Activated CD8-positive, alpha-beta memory T cell treated with anti-CD3 and anti-CD28 coated beads, Interleukin-2, amount 50 U/mL, for 4 hours (primary cell): ENCODE results near the gene LARP6.
"Not testable (repeated sequence)": the region's sequence is repeated elsewhere in the genome, so short reads cannot be mapped to it uniquely, and the experiment has no call there.

Experiments used
- DNase-seq: peaks from one replicate; pipeline ENCODE4 v3.0.0-alpha.2; 2020

LARP6 gene

GRCh38 chr15:70858614-70859321, 4.8 kb upstream of the LARP6 start:
- DNase-seq, result not testable (repeated sequence)

- no peak for DNase-seq
These were observed 3.8 kb upstream of the LARP6 start for GRCh38 chr15:70857562-70858285.

DNA sequence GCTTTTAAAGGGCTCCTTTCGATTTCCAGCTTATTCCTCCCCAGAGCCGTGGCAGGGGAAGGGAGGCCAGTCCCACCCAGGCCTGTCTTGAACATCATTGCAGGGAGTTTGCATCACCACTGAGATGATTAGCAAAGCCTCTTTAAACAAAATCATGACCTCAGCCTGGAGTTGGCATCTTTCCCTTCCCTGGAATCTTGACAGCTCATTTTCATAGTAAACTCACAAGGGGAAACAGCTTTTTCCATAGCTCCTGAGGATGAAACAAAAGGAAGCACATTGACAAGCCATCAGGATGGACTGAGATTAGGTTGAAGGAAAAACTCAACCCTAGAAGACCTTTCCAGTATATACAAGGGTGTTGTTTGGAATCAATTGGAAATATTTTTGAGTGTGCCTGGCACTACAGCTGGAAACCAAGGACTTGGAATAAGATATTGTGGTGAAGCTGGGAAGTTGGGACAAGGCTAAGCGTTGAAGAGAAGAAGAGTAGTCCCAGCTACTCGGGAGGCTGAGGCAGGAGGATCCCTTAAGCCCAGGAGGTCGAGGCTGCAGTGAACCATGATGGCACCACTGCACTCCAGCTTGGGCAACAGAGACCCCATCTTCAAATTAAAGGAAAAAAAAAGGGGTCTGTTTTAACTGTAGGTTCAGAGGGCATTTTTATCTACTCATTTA, 3.1 kb upstream of the LARP6 start:
- no peak for DNase-seq

DNA sequence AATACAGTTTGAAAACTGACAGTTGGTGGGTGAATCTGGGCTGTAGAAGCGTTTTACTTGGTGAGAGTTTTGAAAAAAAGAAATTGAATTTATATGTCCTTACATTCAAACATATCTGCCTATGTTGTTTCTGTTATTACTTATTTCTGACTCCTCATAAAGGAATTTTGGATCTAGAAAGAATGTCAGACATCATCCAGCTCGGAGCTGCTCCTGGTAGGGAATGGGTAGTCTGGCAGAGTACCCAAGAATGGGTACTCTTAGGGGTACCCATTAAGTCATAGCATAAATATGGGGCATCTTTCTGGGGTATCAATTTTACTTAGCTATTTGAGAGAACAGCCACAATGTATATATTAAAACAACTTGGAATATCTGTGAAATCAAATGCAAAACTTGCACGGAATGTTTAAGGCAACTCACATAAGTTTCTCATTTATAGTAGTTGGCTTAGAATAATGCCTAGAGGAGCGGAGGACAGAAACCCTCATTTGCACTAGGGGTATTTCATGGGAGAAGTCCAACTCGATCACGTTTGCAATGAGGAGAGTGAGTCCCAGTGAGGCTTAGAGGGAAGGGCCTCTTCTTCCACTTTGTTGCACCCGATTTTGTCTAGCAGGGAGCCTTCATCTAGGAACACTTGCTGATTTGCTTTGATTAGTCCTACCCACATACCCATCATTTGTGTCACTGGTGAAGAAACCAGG, 2.4 kb upstream of the LARP6 start:
- no peak for DNase-seq

- no peak for DNase-seq
These were observed 1.8 kb upstream of the LARP6 start for GRCh38 chr15:70855764-70856163.

- DNase-seq, result no peak
These were observed 664 bp upstream of the LARP6 start for GRCh38 chr15:70854666-70854976.

DNA sequence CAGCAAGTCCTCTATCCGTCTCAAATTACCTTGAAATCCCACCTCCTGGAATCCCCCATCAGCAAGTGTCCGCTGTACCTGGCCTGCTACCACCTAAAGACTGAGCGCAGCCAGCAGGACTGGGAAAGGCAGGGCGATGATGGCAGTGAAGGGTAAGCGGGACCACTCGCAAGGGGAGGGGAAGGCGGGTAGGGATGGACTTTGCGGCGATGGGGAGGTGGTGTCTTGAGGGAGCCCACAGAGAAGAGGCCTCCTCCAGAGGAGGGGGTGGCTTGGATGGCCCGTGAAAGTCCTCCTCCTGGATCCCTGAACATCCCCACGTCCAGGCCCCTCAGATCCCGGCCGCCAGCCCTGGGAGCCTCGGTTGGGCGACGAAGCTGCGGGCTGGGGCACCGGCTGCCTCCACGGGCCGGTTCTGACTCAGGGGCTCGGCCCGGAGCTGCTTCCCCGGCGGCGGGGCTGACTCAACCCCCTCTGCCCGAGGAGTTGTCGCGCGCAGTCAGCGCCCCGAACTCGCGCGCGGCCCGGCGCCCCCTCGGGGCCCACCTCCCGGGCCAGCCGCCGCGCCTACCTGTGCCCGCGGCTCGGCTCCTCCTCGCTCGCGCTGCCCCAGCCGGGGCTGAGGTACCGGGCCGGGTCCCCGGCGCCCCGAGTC, 512 bp downstream of the LARP6 start:
- DNase-seq, result peak; percentile 22

- no peak for DNase-seq
These were observed 1.2 kb downstream of the LARP6 start for GRCh38 chr15:70852501-70853317.

GRCh38 chr15:70851889-70852288, 2.1 kb downstream of the LARP6 start:
- DNase-seq, result no peak

- no peak for DNase-seq
These were observed 8.2 kb downstream of the LARP6 start for GRCh38 chr15:70845602-70846360.

DNA sequence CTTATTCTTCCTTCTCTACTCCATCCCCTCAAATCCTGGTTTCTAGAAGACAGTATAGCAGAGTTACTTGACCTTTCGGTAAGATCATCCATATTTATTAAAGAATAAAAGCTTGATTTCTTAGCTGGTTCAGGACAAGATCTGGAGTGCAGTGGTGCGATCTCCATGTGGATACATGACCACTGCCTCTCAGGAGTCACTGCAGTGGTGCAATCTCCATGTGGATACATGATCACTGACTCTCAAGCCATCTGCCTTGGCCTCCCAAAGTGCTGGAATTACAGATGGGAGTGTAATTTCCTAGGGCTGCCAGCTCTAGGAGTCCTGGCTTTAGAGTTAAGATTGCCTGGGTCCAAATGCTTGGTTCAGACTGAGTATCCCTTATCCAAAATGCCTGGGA, 16.5 kb downstream of the LARP6 start:
- no peak for DNase-seq

GRCh38 chr15:70835841-70836240, 18.1 kb downstream of the LARP6 start:
- no peak for DNase-seq

DNA sequence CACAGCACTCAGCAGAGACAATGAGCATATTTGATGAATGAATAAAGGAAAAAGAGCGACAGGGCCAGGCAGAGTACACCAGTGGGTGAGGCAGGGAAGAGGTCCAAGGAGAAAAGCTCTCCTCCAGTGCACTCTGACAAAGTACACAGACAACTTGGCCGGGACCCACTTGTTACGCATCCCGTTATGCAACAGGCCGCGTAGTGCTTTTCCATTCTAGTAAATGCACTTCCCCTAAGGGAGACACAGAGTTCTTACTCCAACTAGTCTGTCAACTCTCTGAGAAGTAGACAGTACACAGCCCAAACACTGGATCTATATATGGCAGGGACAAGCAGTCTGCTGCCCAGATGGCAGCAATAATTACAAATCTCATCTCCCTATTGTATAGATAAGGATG, 18.5 kb downstream of the LARP6 start:
- DNase-seq, result no peak

GRCh38 chr15:70834999-70835398, 19.0 kb downstream of the LARP6 start:
- no peak for DNase-seq

- DNase-seq, result no peak
These were observed 19.8 kb downstream of the LARP6 start for GRCh38 chr15:70833861-70834765.

GRCh38 chr15:70833422-70833821, 20.5 kb downstream of the LARP6 start:
- DNase-seq, result no peak

GRCh38 chr15:70832176-70832575, 21.8 kb downstream of the LARP6 start:
- DNase-seq, result no peak

GRCh38 chr15:70831094-70831911, 22.7 kb downstream of the LARP6 start:
- DNase-seq, result no peak

GRCh38 chr15:70830615-70831014, 23.3 kb downstream of the LARP6 start:
- no peak for DNase-seq
